ENCODE measurements around the gene COL27A1.

The COL27A1 gene

GRCh38 chr9:114355821-114356220 is 200.5 kb downstream of the COL27A1 start:
- DNase-seq (ENCODE audit: low spot score): no peak

GRCh38 chr9:114356792-114357191 is 201.5 kb downstream of the COL27A1 start:
- DNase-seq (ENCODE audit: low spot score): no peak

- DNase-seq (ENCODE audit: low spot score): no peak
Observed at GRCh38 chr9:114357360-114357759, 202.0 kb downstream of the COL27A1 start.

- DNase-seq (ENCODE audit: low spot score): no peak
Observed at GRCh38 chr9:114357911-114358328, 202.6 kb downstream of the COL27A1 start.

- no peak for DNase-seq (ENCODE audit: low spot score)
Observed at GRCh38 chr9:114359801-114360200, 204.5 kb downstream of the COL27A1 start.

- DNase-seq (ENCODE audit: low spot score): no peak
Observed at GRCh38 chr9:114361542-114361941, 206.2 kb downstream of the COL27A1 start.

Small RNAs within 50 kb of the gene (small RNA-seq; reads per million reads assigned to genes)
- 0 reads per million in 2 experiments for gene MIR455
